Psoas muscle (tissue), 8 donors: Measurements from ENCODE around the gene TGDS. TPM values are rescaled to one million over a fixed set of nuclear protein-coding genes. Genes with fewer than 3 reads are reported as not detected.
"Not testable (repeated sequence)": the region's sequence is repeated elsewhere in the genome, so short reads cannot be mapped to it uniquely, and the experiment has no call there.

ENCODE experiments used
- ATAC-seq, 4 donors: fragments of 200-7000 bp; cut with Tn5 transposase; one replicate each; pipeline ENCODE4 v1.9.1; 2020; ENCODE audit warnings: moderate library complexity in 3 of 4, mild to moderate bottlenecking in 2 of 4
- DNase-seq, 2 donors: peaks; one replicate each; pipeline ENCODE4 v3.0.0-alpha.2; 2020
- H3K27ac ChIP-seq: fragments of 200-600 bp; one replicate; pipeline ENCODE4 v1.8.0; 2022
- H3K27me3 ChIP-seq, 3 donors: fragments of 200-600 bp in 1 of 3; one replicate each; pipeline versions ENCODE4 v1.6.1 to v1.8.0; 2013 to 2022; ENCODE audit warnings: low read length in 2 of 3, mild to moderate bottlenecking in 2 of 3, moderate library complexity in 1 of 3; ENCODE audit not compliant: insufficient read depth in 3 of 3
- H3K36me3 ChIP-seq, 2 donors: fragments of 200-600 bp in 1 of 2; one replicate each; pipeline versions ENCODE4 v1.6.1 to v1.8.0; 2013 to 2022; ENCODE audit warnings: low read depth in 1 of 2, mild to moderate bottlenecking in 1 of 2, moderate library complexity in 1 of 2; ENCODE audit not compliant: insufficient read depth in 1 of 2
- H3K4me1 ChIP-seq: fragments of 200-600 bp; one replicate; pipeline ENCODE4 v1.8.0; 2022
- H3K4me3 ChIP-seq: fragments of 200-600 bp; one replicate; pipeline ENCODE4 v1.8.0; 2022; ENCODE audit warnings: mild to moderate bottlenecking
- H3K9me3 ChIP-seq: fragments of 200-600 bp; one replicate; pipeline ENCODE4 v1.8.0; 2022
- WGBS, 3 donors: extraction: QIAGEN DNeasy Blood & Tissue Kit; methylation state at CpG; one replicate each; pipeline versions ENCODE4 v1.1.6 to v1.1.7; 2013; 5-methylcytosine and 5-hydroxymethylcytosine counted together
- intact Hi-C, 2 donors: fragments of 100-400 bp; cut with DNase I; formaldehyde crosslinking; loops; one replicate each; pipeline versions ENCODE4 v1.11.0 to v1.14.2; 2022
- polyA plus RNA-seq, 3 donors: library from polyadenylated mRNA; stranded (reverse); fragments of 200-250 nt; gene quantifications; one replicate each; pipeline ENCODE4 v1.2.3, GENCODE V29; 2013
- total RNA-seq, 4 donors: library from RNA; stranded (reverse); fragmentation: NEBNext Ultra II Directional in 2 of 4; extraction: Animal tissue kit (Norgen Biotek cat#: 25700) in 2 of 4; gene quantifications; one replicate each; pipeline versions ENCODE4 v1.2.1 to v1.2.4, GENCODE V29; 2021 to 2023
- TF ChIP-seq, protein P1 (sequence below): fragments of 200-600 bp; IDR thresholded peaks from one replicate; pipeline ENCODE4 v1.8.0; 2022; ENCODE audit warnings: antibody characterized with exemption
- donor health status: healthy with polysubstance abuse.
- donor health status: DM: no; HTN: no; CAD: no; lungs with moderate emphysema.
- donor health status: Bipolar disorder and iron deficiency.
- donor health status: healthy.
- donor health status: DM: yes; HTN: yes; CAD: no.
- donor health status: DM: no; HTN: no; CAD: no.
- donor health status: DM: no; HTN: no; CAD: no.
- donor health status: DM: yes; HTN: yes; CAD: no.

TGDS gene
- total and polyA plus RNA-seq, 7 donors = 2.4 to 6.2 (median 3.4) TPM

DNA sequence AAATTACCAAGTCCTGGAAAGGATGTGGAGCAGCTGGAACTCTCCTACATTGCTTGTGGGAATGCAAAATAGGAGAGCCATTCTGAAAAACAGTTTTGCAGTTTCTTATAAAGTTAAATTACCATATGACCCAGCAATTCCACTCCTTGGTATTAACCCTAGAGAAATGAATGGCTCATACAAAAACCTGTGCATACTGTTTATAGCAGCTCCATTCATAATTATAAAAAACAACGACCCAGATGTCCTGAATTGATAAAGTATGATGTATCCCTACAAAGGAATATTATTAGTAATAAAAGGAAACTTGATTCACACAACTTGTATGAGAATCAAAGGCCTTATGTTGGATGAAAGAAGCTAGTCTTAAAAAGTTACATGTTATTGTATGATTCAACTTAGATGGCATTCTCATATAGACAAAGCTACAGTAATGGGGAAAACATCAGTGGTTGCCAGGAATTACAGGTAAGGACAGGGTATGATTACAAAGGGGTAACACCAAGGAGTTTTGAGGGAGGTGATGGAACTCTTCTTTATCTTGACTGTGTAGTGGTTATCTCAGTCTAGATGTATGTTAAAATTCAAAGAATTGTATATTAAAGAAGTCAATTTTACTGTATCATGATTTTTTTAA is 41.1 kb upstream of the TGDS start:
- DNase-seq (no peak), ATAC-seq (no peak)
- H3K27ac ChIP-seq = no peak overlapping the region
- intact Hi-C loops = no loop called here
- no peak overlapping the region for H3K4me3 ChIP-seq
- TF ChIP-seq, protein P1, sequence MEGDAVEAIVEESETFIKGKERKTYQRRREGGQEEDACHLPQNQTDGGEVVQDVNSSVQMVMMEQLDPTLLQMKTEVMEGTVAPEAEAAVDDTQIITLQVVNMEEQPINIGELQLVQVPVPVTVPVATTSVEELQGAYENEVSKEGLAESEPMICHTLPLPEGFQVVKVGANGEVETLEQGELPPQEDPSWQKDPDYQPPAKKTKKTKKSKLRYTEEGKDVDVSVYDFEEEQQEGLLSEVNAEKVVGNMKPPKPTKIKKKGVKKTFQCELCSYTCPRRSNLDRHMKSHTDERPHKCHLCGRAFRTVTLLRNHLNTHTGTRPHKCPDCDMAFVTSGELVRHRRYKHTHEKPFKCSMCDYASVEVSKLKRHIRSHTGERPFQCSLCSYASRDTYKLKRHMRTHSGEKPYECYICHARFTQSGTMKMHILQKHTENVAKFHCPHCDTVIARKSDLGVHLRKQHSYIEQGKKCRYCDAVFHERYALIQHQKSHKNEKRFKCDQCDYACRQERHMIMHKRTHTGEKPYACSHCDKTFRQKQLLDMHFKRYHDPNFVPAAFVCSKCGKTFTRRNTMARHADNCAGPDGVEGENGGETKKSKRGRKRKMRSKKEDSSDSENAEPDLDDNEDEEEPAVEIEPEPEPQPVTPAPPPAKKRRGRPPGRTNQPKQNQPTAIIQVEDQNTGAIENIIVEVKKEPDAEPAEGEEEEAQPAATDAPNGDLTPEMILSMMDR = no peak
- H3K36me3 ChIP-seq = no peaks in the 10 kb centered on the region
- H3K9me3 ChIP-seq = no peaks in the 10 kb centered on the region
- 89 to 93% (median 90%) methylated on average over 1 of the region's 1 CpG for WGBS, 3 donors
- H3K27me3 ChIP-seq = no peaks in the 10 kb centered on the region
- H3K4me1 ChIP-seq = no peaks in the 10 kb centered on the region

DNA sequence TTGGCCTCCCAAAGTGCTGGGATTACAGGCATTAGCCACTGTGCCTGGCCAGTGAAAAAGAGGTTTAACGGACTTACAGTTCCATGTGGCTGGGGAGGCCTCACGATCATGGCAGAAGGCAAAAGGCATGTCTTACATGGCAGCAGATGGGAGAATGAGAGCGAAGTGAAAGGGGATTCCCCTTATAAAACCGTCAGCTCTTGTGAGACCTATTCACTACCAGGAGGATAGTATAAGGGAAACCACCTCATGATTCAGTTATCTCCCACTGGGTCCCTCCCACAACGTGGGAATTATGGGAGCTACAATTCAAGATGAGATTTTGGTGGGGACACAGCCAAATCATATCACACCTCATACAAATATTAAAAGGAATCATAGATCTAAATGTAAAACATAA is 40.1 kb upstream of the TGDS start:
- H3K4me1 ChIP-seq, DNase-seq, intact Hi-C loops, ATAC-seq, H3K4me3 ChIP-seq, H3K27me3 ChIP-seq, H3K36me3 ChIP-seq, H3K27ac ChIP-seq, H3K9me3 ChIP-seq: not testable (repeated sequence)
- WGBS, 3 donors = 81 to 83% (median 82%) methylated on average over 5 of the region's 5 CpGs

DNA sequence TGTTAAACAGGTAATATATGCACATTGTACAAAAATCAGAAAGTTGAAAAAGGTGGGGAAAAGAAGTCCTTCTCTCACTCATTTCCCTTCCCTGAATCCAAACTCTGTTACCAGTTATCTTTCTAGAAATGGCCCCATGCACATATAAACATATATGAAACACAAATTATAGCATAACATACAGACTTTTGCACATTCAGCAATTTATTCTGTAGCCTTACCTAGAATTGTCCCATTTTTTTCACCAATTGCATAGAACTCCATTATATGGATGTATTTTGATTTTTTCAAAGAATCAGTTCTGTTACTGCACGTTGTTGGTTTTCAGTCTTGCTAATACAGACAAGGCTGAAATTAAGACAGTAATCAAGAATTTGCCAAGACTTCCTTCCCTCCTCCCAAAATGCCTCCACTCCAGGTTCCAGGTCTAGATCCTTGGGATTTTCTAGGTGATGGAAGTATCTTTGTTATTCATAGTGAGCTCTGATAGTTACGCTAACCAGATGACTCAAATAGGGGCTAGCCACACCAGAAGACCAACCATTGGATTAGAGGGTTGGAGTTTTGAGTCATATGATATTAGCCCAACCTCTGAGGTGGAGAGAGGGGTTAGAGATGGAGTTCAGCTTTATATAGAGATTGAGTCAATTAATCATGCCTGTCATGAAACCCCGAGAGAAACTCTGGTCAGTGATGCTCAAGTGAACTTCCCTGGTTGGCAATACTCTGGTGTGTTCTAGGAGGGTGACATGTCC is 36.5 kb upstream of the TGDS start:
- no peak for DNase-seq
- intact Hi-C loops = no loop called here

DNA sequence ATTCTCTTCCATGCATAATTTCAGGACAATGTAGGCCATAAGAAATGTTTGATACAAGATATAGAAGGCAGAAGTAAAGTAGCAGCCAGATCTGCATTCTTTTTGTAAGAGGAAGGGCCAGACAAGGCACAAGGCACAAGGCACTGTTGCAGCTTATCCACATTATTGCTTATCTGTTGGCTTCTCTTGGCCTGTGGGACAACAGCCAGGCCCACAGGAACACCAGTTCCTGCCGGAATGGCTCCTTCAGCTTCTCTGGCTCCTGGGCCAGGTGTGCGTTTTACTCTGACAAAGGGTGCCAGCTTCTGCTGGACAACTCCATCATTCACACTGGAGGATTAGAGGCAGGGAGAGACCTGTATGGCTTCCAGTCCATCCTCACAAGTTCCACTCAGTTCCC is 34.9 kb upstream of the TGDS start:
- H3K4me1 ChIP-seq = no peaks in the 10 kb centered on the region
- ATAC-seq (no peak), DNase-seq (no peak)
- TF ChIP-seq, protein P1 = no peak
- WGBS, 3 donors = 85 to 93% (median 93%) methylated on average over 2 of the region's 2 CpGs
- no peak overlapping the region for H3K4me3 ChIP-seq
- no peak overlapping the region for H3K27ac ChIP-seq
- intact Hi-C loops = no loop called here
- peaks cover 0 to 14% of the 10 kb centered on the region in 2 donors for H3K36me3 ChIP-seq
- H3K9me3 ChIP-seq = no peaks in the 10 kb centered on the region
- H3K27me3 ChIP-seq = no peaks in the 10 kb centered on the region

More for the DNA sequence above, 36.5 kb upstream of the TGDS start:
- ATAC-seq = no peak
- TF ChIP-seq, protein P1 = no peak
- Histone ChIP-seq H3K4me1 (no peaks in the 10 kb centered on the region), H3K36me3 (peaks cover 0 to 13% of the 10 kb centered on the region in 2 donors), H3K27ac (no peak overlapping the region), H3K9me3 (no peaks in the 10 kb centered on the region), H3K27me3 (no peaks in the 10 kb centered on the region), H3K4me3 (no peak overlapping the region)
- 96 to 98% (median 97%) methylated on average over 3 of the region's 3 CpGs for WGBS, 3 donors

GRCh38 chr13:94623316-94623715 is 27.4 kb upstream of the TGDS start:
- Histone ChIP-seq H3K4me3 (no peak overlapping the region), H3K4me1 (no peaks in the 10 kb centered on the region), H3K9me3 (no peaks in the 10 kb centered on the region), H3K27ac (no peak overlapping the region), H3K27me3 (no peaks in the 10 kb centered on the region), H3K36me3 (peaks cover 5 to 28% of the 10 kb centered on the region in 2 donors)
- ATAC-seq = no peak
- intact Hi-C loops = no loop called here
- WGBS, 3 donors = 70 to 78% (median 70%) methylated on average over 4 of the region's 4 CpGs
- TF ChIP-seq, protein P1 = no peak
- DNase-seq = no peak
